NCI-H748 (cell line): ENCODE results near the gene KCNQ2.
A peak's percentile ranks its signal among the peaks of the same experiment; 100 is the strongest.

ENCODE experiments used
- DNase-seq: peaks from one replicate; lab custom pipeline; 2025; ENCODE audit not compliant: unreplicated experiment; lab: John Stamatoyannopoulos, UW

Gene KCNQ2

GRCh38 chr20:63472862-63473390 is 471 bp upstream of the KCNQ2 start:
- no peak for DNase-seq

DNA sequence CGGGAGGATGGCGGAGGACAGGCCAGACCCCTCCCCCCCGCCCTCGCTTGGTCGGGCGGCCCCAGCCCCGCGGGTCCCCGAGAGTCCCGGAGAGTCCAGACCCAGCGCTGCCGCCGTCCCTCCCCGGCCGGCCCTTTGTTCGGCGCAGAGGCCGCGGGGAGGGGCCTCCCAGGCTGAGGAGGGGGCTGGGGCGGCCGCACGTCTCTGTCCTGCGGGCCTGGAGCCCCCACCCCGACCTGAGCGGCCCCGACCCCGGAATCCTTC is 806 bp downstream of the KCNQ2 start:
- peak; percentile 35 for DNase-seq

GRCh38 chr20:63471002-63471716 is 1.3 kb downstream of the KCNQ2 start:
- DNase-seq, result peak; percentile 5

- DNase-seq, result no peak
These were observed 2.0 kb downstream of the KCNQ2 start for GRCh38 chr20:63470410-63470809.

GRCh38 chr20:63469713-63470101 is 2.7 kb downstream of the KCNQ2 start:
- no peak for DNase-seq

GRCh38 chr20:63469019-63469712 is 3.3 kb downstream of the KCNQ2 start:
- no peak for DNase-seq

DNA sequence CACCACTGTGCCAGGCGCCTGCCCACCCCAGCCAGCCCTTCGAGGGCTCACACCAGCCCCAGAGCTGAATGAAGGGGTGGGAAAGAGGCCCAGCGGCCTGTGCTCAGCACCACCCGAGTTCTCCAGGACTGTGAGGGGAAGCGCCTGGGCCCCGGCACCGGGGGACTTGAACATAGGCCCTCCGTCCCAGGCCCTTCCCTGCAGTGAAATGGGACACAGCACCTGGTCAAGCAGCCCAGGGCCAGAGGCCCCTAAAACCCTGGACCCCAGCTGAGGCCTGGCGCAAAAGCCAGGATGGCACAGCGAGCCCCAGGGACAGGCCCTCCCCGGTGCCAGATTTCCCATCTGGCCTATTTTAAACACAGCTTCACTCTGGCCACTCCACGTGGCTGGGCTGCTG is 4.0 kb downstream of the KCNQ2 start:
- no peak for DNase-seq

- no peak for DNase-seq
These were observed 5.0 kb downstream of the KCNQ2 start for GRCh38 chr20:63467294-63468083.

DNA sequence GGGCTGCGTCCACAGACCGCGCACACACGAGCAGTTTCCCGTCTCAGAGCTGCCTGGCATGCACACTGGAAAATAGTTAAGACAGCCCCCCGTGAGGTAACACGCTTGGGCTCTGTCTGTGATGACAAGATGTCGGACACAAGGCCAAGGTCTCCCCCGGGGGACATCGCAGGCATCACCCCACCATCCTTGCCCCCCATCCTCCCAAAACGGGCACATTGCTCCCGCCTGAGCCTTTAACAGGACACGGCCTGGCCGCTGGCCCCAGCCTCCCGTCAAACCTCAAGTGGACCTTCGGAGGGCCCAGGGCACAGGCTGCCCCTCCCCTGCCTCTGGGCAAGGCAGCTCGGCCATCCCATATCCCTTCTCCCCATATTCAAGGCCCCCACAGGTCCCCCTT is 5.6 kb downstream of the KCNQ2 start:
- DNase-seq, result no peak

DNA sequence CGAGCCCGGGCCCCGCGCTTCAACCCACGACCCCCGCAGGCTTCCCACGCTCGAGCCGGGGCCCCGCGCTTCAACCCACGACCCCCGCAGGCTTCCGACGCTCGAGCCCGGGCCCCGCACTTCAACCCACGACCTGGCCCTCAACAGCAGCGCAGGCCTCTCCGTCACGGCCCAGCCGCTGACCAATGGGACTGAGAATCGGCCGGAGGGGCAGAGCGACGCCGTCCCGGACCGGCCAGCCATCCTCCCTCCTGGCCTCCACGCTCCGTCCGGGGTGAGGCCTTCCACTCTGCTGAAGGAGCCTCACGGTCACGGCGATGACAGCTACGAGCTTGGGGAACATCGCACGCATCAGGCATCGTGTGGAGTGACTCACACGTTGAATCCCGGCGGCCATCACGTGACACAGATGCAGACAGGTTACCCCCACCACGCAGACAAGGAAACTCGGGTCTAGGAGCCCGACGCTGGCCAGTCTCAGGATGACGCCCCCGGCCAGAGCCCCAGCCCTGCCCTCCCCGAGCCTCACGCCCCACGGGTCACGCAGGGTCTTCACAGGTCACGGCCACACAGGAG is 6.1 kb downstream of the KCNQ2 start:
- DNase-seq, result no peak

DNA sequence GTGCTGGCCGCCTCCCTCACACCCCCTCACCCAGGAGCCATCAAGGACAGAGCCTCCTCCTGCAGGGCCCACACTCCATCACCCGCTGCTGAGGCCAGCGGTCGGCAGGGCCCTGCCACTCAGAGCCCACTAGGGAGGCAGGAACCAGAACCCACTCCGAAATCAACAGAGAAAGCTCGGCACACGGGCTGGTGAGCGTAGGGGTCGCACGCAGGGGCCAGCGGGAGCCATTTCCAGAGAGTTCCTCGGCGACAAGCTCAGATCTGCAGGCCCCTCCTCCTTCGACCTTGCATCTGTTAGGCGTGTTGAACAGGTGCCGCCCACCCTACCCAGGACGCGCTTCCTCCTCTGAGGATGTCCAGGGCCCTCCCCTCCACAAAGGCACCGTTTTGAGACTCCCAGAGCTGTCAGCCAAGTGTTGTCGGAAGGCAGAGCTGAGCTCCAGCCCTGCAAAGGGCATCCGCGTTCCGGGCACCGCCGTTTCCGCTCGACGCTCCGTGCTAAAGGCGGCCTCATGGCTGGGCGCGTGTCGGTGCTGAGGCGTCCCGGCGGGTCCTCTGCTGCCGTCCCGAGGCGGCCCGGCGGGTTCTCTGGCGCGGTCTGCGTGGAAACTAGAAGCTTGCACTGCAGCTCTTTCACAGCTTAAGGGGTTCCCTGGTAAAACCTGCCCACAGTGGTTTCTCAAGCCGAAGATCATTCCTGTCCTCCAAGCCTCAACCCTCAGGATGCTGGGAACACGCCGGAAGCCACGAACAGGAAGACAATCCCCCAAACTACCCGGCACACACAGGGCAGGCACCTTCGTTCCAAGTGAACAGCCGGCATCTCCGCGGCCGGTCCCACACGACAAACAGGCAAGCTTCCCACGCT is 6.8 kb downstream of the KCNQ2 start:
- DNase-seq, result no peak

- no peak for DNase-seq
These were observed 8.2 kb downstream of the KCNQ2 start for GRCh38 chr20:63464289-63464635.

DNA sequence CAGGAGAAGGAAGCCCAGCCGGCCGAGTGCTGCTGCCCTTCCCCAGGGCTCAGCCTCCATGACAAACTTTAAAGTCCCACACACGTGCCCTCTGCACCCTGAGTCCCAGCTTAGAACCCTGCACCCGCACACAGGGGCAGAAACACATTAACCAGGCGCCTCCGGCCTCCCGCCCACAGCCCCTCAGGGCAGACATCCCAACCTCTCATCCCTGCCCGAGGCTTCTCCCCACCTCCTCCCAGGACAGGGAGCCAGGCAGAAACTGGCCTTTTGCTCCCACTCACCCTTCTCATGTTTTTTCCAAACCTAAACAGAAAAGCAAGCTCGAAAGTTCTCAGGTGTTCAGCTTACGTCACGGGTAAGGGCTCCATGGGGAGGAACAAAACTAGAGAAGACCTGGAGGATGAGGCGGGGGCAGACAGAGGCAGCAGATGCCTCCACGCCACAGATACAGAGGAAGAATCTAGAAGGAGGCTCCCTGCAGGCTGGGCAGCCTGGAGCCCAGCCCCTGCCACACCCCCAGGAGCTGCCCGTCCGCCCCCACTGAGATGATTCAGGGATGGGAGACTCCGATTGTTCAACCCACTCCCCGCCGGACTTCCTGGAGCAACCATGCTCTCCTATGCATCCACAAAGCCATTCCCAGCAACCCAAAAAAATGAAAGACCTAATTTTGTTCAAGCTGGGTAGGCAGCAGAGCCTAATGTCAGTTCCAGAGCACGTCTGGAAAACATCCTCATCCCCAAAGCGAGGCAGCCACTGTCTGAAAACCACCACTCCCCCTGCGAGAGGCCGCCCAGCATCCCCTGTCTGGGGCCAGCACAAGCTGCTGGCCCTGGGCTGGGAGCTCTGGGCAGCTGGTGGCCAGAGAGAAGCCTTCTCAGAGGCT is 8.8 kb downstream of the KCNQ2 start:
- no peak for DNase-seq

DNA sequence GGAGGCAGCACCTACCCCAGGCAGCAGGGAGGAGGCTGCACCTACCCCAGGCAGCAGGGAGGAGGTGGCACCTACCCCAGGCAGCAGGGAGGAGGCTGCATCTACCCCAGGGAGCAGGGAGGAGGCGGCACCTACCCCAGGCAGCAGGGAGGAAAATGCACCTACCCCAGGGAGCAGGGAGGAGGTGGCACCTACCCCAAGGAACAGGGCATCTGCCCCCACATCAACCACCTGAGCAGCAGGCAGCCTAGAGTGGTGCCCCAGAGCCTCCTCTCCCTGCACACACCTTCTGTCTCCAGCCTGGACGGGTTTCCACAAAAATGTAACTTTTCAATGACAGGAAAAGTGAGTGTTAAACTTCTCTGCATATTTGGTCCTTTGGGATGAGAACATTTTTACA is 10.2 kb downstream of the KCNQ2 start:
- no peak for DNase-seq

DNA sequence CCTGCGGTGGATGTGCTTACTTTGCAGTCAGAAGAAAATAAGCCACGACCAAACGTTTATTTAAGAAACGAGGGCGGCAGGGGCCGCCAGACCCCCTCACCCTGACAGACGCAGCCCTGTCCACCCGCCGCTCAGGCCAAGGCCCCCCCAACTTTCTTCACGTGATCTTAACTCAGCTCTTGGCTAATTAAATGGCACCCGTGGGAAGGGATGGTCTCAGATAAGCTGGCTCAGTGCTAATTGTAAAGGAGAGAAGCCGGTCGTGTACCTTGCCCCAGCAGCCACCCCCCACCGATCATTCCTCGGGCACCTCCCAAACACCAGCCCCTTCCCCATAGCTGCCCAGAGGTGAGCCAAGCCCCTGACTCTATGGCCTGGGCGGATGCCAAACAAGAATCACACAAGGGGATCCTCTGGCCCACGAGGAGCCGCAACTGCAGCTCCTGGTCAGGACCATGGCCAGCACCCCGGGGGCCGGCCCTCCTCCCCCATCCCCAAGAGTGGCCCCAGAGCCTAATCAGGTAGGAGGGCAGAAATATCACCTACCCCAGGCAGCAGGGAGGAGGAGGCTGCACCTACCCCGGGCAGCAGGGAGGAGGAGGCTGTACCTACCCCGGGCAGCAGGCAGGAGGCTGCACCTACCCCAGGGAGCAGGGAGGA is 11.2 kb downstream of the KCNQ2 start:
- no peak for DNase-seq

DNA sequence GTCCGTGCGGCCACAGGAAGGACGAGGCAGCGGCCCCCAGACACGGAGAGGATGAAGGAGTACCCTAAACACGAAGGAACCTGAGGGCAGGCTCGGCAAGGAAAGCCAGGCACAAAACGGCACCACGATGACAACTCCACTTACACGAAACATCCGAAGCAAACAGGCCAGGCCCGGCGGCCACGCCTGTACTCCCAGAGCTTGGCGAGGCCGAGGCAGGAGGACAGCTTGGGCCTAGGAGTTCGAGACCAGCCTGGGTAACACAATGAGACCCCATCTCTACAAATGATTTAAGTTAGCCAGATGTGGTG is 13.4 kb downstream of the KCNQ2 start:
- no peak for DNase-seq

DNA sequence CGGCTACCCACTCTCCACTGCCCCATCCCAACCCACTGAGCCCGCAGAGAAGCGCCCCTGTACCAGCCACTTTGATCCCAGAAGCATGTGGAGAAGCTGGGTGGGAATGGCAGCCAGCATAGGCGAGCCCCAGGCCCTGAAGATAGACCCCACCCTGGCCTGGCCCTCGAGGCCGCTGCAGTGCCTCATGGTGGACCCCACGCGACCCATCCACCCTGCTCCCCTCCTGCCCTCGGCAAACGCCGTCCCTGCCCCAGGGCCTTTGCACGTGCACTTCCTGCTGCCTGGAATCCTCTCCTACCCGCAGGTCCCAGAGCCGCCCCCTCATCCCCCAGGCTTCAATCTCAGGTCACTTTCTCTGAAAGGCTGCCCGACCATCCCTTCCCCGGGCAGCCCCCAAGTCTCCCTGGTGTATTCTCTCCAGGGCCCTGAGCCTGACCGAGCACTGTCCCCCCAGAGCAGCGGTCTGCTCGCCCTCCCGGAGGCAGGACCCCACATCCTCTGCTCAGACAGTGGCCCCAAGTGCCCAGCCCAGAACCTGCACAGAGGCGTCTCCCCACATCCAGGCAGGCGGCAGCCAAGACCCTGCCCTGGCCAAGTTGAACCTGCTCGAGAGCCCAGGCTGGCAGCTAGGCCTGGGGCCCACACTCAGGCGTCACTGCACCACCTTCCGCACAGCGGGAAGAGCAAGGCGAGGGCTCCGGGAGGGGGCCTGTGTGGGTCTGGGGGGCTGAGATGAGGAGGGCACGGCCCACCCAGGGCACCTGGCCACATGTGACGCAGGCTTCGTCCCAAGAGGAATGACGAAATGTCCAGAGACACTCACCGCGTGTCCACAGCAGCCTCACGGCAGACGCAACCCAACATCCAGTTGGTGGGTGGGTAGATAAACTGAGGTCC is 14.0 kb downstream of the KCNQ2 start:
- DNase-seq, result no peak

DNA sequence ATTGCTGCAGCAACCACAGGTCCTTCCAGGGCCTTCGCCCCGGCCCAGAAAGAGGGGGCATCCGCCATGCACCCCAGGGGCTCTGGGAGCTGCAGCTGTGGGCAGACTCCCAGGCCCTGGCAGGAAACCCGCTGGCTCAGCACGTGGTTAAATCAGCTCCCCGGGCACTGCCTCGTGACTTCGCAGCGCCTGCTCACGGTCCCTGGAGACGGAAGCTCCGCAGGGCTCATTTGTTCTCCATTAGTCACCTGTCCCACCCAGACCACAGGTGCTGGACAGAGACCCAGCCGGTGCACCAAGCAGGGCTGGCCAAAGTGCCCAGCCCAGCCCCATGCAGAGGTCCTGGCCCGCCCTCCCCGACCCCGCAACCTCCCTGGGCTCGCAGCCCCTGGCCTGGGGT is 14.7 kb downstream of the KCNQ2 start:
- no peak for DNase-seq
